Right lobe of liver (tissue), 6 donors: Measurements from ENCODE around the gene PPP1R3C. TPM values are rescaled to one million over a fixed set of nuclear protein-coding genes. Genes with fewer than 3 reads are reported as not detected.
A peak's percentile ranks its signal among the peaks of the same experiment; 100 is the strongest.

Experiments
- ATAC-seq, 4 donors: fragments of 200-7000 bp; cut with Tn5 transposase; one replicate each; pipeline ENCODE4 v1.9.1; 2020; ENCODE audit warnings: mild to moderate bottlenecking in 4 of 4, moderate library complexity in 4 of 4
- DNase-seq, 3 donors: peaks; one replicate each; pipeline ENCODE4 v3.0.0-alpha.2; 2020
- H3K27ac ChIP-seq, 3 donors: fragments of 200-600 bp; one replicate each; pipeline ENCODE4 v1.8.0; 2022
- H3K27me3 ChIP-seq, 2 donors: fragments of 200-600 bp; one replicate each; pipeline ENCODE4 v1.8.0; 2022
- H3K36me3 ChIP-seq, 4 donors: fragments of 200-600 bp; sonication (generic) in 1 of 4; one replicate each; pipeline versions ENCODE4 v1.5.1 to v1.8.0; 2017 to 2022; ENCODE audit warnings: control low read depth in 1 of 4
- H3K4me1 ChIP-seq, 4 donors: fragments of 200-600 bp; sonication (generic) in 1 of 4; one replicate each; pipeline versions ENCODE4 v1.5.1 to v1.8.0; 2017 to 2022; ENCODE audit warnings: control low read depth in 1 of 4
- H3K4me3 ChIP-seq, 3 donors: fragments of 200-600 bp; one replicate each; pipeline ENCODE4 v1.8.0; 2022
- H3K9me3 ChIP-seq, 4 donors: fragments of 200-600 bp; sonication (generic) in 1 of 4; one replicate each; pipeline versions ENCODE4 v1.5.1 to v1.8.0; 2017 to 2022; ENCODE audit warnings: control low read depth in 1 of 4
- CTCF ChIP-seq, 4 donors: fragments of 200-600 bp in 3 of 4; fragments of 450-650 bp in 1 of 4; IDR thresholded peaks; one replicate each; pipeline versions ENCODE4 v1.5.1 to v1.8.0; 2016 to 2022; ENCODE audit warnings: antibody characterized with exemption in 4 of 4, mild to moderate bottlenecking in 2 of 4
- POLR2A ChIP-seq: fragments of 450-650 bp; IDR thresholded peaks from one replicate; pipeline ENCODE4 v1.6.1; 2017; ENCODE audit warnings: antibody characterized with exemption, mild to moderate bottlenecking
- WGBS: methylation state at CpG from one replicate; pipeline ENCODE4 v1.1.6; 2018; ENCODE audit warnings: low coverage, low lambda C conversion rate; ENCODE audit not compliant: insufficient coverage; ENCODE audit errors: missing lambda C conversion rate; 5-methylcytosine and 5-hydroxymethylcytosine counted together
- intact Hi-C, 2 donors: fragments of 100-400 bp; cut with DNase I; formaldehyde crosslinking; loops; one replicate each; pipeline versions ENCODE4 v1.11.2 to v1.14.1; 2022
- long read RNA-seq: library from polyadenylated mRNA; unstranded; transcript quantifications from one replicate; pipeline ENCODE4 v2.0.0, GENCODE V29; 2019
- total RNA-seq, 6 experiments: library from RNA; depleted of rRNA in 2 of 6; stranded (reverse); fragments of >200 nt in 2 of 6; fragmentation: NEBNext Ultra II Directional in 3 of 6; extraction: Animal tissue kit (Norgen Biotek cat#: 25700) in 3 of 6; gene quantifications; one replicate each; pipeline versions ENCODE4 v1.1.0 to v1.2.4, GENCODE V29; 2016 to 2023
- donor health status: DM: no; HTN: yes; CAD: no.
- donor health status: DM: no; HTN: no; CAD: no.
- donor health status: DM: no; HTN: no; CAD: no.
- donor health status: DM: no; HTN: yes; CAD: no.
- donor health status: DM: no; HTN: yes; CAD: no.

The PPP1R3C gene
- total RNA-seq = 100 to 1,000 TPM in 2 of 6 experiments, 10 to 100 TPM in 4; 24.7 to 158 (median 51.3) TPM
- long read RNA-seq, transcript PPP1R3C-201 (2 exons, 2,524 nt) = major isoform, 17 of 22 reads
- long read RNA-seq, partial matches to known transcripts = 0 of 22 reads
- long read RNA-seq, other reads (novel, unspliced or antisense) = 5 of 22 reads

DNA sequence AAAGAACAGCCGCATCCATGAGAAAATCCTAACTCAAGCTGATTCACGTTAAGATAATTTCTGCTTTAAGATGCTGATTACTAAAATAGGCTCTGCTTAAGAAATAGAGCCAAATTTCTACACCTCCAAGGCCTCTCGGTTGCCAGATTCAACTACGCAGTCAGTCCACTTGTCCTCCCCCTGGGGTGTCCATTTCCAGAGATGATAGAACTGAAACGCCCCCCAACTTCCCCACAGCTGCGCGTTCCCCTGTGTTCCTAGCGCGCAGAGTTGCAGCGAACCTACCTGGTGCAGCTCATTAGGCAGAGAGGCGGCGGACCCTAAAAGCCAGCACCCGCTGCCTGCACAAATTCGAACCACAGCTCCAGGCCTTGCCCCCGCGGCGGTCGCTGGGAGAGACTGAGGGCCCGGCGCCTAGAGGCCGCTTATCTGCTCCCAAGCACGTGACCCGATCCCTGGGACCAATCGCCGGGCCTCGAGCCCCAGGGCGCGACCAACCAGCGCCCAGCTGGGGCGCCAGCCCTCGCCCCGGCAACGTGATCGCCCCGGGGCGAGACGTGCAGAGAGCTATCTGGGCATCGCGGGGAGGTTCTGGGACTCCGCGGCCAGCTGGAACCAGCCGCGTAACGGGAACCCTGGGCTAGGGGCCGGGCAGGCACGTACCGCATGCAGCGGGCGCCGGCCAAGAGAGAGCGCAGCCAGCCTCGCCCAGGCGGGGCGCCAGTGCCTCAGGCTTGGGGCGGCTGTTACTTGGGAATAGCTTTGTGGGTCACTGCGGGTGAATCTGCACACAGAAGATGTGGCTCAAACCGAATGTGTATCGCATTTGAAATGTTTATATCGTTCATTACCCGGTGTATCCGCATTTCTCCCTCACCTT is at the start of gene PPP1R3C:
Gene PPP1R3C, minus strand, starts transcription at position 401 of the 880 bp plus-strand sequence. Its CDS starts 102 bp downstream, at position 299.
- no peaks in the 10 kb centered on the region for H3K27me3 ChIP-seq
- H3K36me3 ChIP-seq = peaks cover 0 to 13% (median 0%) of the 10 kb centered on the region in 4 donors
- TF ChIP-seq POLR2A (peak; percentile 98), CTCF (IDR thresholded peaks at IDR 0.05) (peak; percentile 23 to 40 (median 34))
- peak within 1 kb of the TSS; percentile 81 to 83 (median 82) for H3K27ac ChIP-seq
- WGBS = under 1% methylated on average over 21 of the region's 61 CpGs
- DNase-seq = peak; percentile 94 to 97 (median 97)
- peak; percentile 78 to 93 (median 86) for ATAC-seq
- intact Hi-C loops = loop anchor here (5.0 to 10.0 kb wide), 3 partner anchors 76 to 138 kb away; no protein-coding TSS in a partner anchor
- no peaks in the 10 kb centered on the region for H3K9me3 ChIP-seq
- peaks cover 0 to 43% (median 6%) of the 10 kb centered on the region in 4 donors for H3K4me1 ChIP-seq
- H3K4me3 ChIP-seq = peak within 1 kb of the TSS; percentile 61 to 80 (median 78)

DNA sequence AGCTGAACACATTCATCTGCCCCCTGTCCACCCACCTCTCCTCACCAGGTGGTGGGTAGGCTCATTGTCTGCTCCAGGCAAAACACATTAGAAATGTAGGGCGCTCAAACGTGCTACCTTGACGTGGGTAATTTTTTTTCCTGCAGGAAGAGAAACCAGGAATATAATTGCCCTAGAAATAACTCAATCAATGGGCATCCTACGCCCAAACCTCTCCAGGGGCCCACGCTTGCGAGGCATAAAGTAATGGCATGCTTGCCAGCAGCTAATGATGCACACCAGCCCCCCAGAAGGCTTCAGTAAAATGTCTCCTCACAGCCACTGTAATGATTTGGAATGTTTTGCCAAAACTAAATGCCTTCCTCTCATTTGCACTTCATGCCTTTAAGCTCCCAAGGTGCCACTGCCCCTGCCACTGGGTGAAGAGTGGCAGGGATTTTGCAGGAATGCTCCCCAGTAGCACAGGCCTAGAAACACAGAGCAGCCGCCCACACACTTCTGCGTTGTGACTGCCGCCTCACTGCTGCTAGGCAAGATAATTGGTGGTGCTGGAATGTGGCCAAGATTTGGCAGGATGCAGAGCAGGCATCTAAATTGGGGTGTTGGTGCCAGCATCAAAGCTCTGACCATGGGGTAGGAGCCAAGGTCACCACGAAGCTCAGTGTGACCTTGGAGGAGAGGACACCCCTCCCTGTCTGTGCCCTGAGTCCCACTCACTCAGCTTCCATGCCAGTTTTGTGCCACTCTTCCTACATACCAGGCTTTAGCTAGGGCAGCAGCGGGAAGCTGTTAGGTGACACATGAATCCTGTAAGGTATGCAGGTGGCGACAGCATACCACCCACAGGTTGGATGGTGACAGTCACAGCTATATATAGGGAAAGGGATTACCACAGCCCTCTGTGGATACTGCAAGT is 48.7 kb upstream of the PPP1R3C start:
- intact Hi-C loops = no loop called here
- H3K27ac ChIP-seq = no peak overlapping the region
- DNase-seq (no peak), ATAC-seq (no peak)
- TF ChIP-seq CTCF (IDR thresholded peaks at IDR 0.05) = no peak
- TF ChIP-seq POLR2A = no peak
- H3K27me3 ChIP-seq = no peaks in the 10 kb centered on the region
- no peak overlapping the region for H3K4me3 ChIP-seq
- H3K36me3 ChIP-seq = no peaks in the 10 kb centered on the region
- H3K4me1 ChIP-seq = no peaks in the 10 kb centered on the region
- no peaks in the 10 kb centered on the region for H3K9me3 ChIP-seq
- 91% methylated on average over 5 of the region's 12 CpGs for WGBS

- Histone ChIP-seq H3K4me3 (no peak overlapping the region), H3K9me3 (no peaks in the 10 kb centered on the region), H3K27me3 (no peaks in the 10 kb centered on the region), H3K36me3 (no peaks in the 10 kb centered on the region), H3K27ac (no peak overlapping the region), H3K4me1 (no peaks in the 10 kb centered on the region)
- intact Hi-C loops = no loop called here
- TF ChIP-seq CTCF (IDR thresholded peaks at IDR 0.05) (no peak), POLR2A (no peak)
- WGBS = 86% methylated on average over 2 of the region's 3 CpGs
- ATAC-seq (no peak), DNase-seq (no peak)
Measured at GRCh38 chr10:91680487-91680886, 47.6 kb upstream of the PPP1R3C start.

DNA sequence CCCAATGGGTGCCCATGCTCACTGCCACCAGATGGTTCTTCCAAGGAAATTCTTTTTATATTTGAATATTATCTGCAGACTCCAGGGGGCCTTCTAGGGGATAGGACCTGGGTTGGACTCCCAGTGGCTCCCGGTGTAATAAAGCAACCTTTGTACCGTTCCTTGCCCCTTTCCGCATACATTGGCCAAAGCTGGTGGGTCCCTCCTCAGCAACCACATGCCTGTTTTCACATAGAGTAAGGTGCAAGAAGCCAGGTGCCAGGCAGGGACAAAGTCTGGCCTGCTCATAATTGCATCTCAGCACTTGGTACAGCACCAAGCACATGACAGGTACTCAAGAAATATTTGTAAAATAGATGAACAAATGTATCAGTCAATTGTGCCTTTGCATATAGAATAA is 46.4 kb upstream of the PPP1R3C start:
- H3K4me3 ChIP-seq = no peak overlapping the region
- intact Hi-C loops = no loop called here
- H3K36me3 ChIP-seq = no peaks in the 10 kb centered on the region
- H3K27ac ChIP-seq = no peak overlapping the region
- TF ChIP-seq CTCF (IDR thresholded peaks at IDR 0.05) (no peak), POLR2A (no peak)
- H3K27me3 ChIP-seq = no peaks in the 10 kb centered on the region
- DNase-seq (no peak), ATAC-seq (no peak)
- H3K4me1 ChIP-seq = no peaks in the 10 kb centered on the region
- WGBS = 75% methylated on average over 3 of the region's 3 CpGs
- no peaks in the 10 kb centered on the region for H3K9me3 ChIP-seq
